Glutamatergic neuron (in vitro differentiated cells): ENCODE results near the gene NFKBIE. TPM values are rescaled to one million over a fixed set of nuclear protein-coding genes. Genes with fewer than 3 reads are reported as not detected.

Experiments used
- DNase-seq: peaks from one replicate; pipeline ENCODE4 v3.0.0; 2022
- H3K27ac Mint-ChIP-seq: one replicate; pipeline ENCODE4 v1.8.0; 2020; ENCODE audit warnings: mild to moderate bottlenecking, mixed read lengths, inconsistent platforms; ENCODE audit not compliant: unreplicated experiment
- H3K27me3 Mint-ChIP-seq: one replicate; pipeline ENCODE4 v1.8.0; 2020; ENCODE audit warnings: mild to moderate bottlenecking, moderate library complexity, mixed read lengths, inconsistent platforms; ENCODE audit not compliant: unreplicated experiment
- H3K36me3 Mint-ChIP-seq: one replicate; pipeline ENCODE4 v1.8.0; 2020; ENCODE audit warnings: mild to moderate bottlenecking, mixed read lengths, inconsistent platforms; ENCODE audit not compliant: unreplicated experiment
- H3K4me1 Mint-ChIP-seq: one replicate; pipeline ENCODE4 v1.8.0; 2020; ENCODE audit warnings: mild to moderate bottlenecking, low read depth, mixed read lengths, inconsistent platforms; ENCODE audit not compliant: unreplicated experiment
- H3K4me3 Mint-ChIP-seq: one replicate; pipeline ENCODE4 v1.8.0; 2020; ENCODE audit warnings: mild to moderate bottlenecking, mixed read lengths, inconsistent platforms; ENCODE audit not compliant: unreplicated experiment
- H3K9me3 Mint-ChIP-seq: one replicate; pipeline ENCODE4 v1.8.0; 2020; ENCODE audit warnings: mild to moderate bottlenecking, moderate library complexity, mixed read lengths, inconsistent platforms; ENCODE audit not compliant: unreplicated experiment
- CTCF ChIP-seq: fragments of 200-600 bp; sonication (generic); IDR thresholded peaks from one replicate; pipeline ENCODE4 v1.5.0; 2021; ENCODE audit not compliant: partially characterized antibody, unreplicated experiment
- total RNA-seq: library from RNA; stranded (reverse); fragmentation: NEBNext Ultra II Directional; extraction: Animal tissue kit (Norgen Biotek cat#: 25700); gene quantifications from one replicate; pipeline ENCODE4 v1.2.1, GENCODE V29; 2021; ENCODE audit not compliant: unreplicated experiment

The NFKBIE gene
- total RNA-seq, 1 donor from 2014 or later, result 15.3 TPM

GRCh38 chr6:44219053-44219814 is 46.1 kb downstream of the NFKBIE start:
- no peaks in the 10 kb centered on the region for H3K9me3 Mint-ChIP-seq
- no peak for TF ChIP-seq CTCF
- peak overlapping the region; percentile 80 for H3K4me3 Mint-ChIP-seq
- peaks cover 17% of the 10 kb centered on the region for H3K4me1 Mint-ChIP-seq
- peak; percentile 84 for DNase-seq
- H3K36me3 Mint-ChIP-seq, result no peaks in the 10 kb centered on the region
- H3K27me3 Mint-ChIP-seq, result peaks cover 6% of the 10 kb centered on the region
- H3K27ac Mint-ChIP-seq, result no peak overlapping the region

- Mint-ChIP-seq H3K4me3 (peak overlapping the region; percentile 37), H3K36me3 (no peaks in the 10 kb centered on the region), H3K4me1 (peaks cover 8% of the 10 kb centered on the region), H3K27ac (no peak overlapping the region), H3K9me3 (no peaks in the 10 kb centered on the region), H3K27me3 (peaks cover 1% of the 10 kb centered on the region)
- TF ChIP-seq CTCF, result no peak
- DNase-seq, result peak; percentile 62
Observed at GRCh38 chr6:44217332-44218143, 47.8 kb downstream of the NFKBIE start.

- H3K36me3 Mint-ChIP-seq, result no peaks in the 10 kb centered on the region
- peaks cover 1% of the 10 kb centered on the region for H3K27me3 Mint-ChIP-seq
- DNase-seq, result no peak
- peaks cover 8% of the 10 kb centered on the region for H3K4me1 Mint-ChIP-seq
- H3K9me3 Mint-ChIP-seq, result no peaks in the 10 kb centered on the region
- peak within 1 kb of the TSS; percentile 80 for H3K27ac Mint-ChIP-seq
- TF ChIP-seq CTCF, result no peak
- peak within 1 kb of the TSS; percentile 37 for H3K4me3 Mint-ChIP-seq
Observed at GRCh38 chr6:44216677-44217331, 48.5 kb downstream of the NFKBIE start, which contains the start of gene MYMX. Gene MYMX, plus strand, starts transcription at chr6:44216926. Its CDS starts 546 bp downstream, at chr6:44217472.

GRCh38 chr6:44214307-44214706 is 51.0 kb downstream of the NFKBIE start:
- Mint-ChIP-seq H3K4me1 (peaks cover 8% of the 10 kb centered on the region), H3K27me3 (peaks cover 1% of the 10 kb centered on the region), H3K36me3 (no peaks in the 10 kb centered on the region), H3K27ac (no peak overlapping the region), H3K4me3 (no peak overlapping the region), H3K9me3 (peaks cover 2% of the 10 kb centered on the region)
- no peak for TF ChIP-seq CTCF
- no peak for DNase-seq
